Spleen (tissue), 7 donors: ENCODE data around the gene GPATCH1.

Source experiments
- CTCF ChIP-seq, 11 experiments: fragments of 200-600 bp in 7 of 11; fragments of 450-650 bp in 4 of 11; sonication (generic) in 4 of 11; IDR thresholded peaks in 8 of 11; conservative IDR thresholded peaks in 3 of 11; 1 replicate in 7 of 11; 2 replicates in 4 of 11; pipeline versions ENCODE4 v1.4.0 to v1.8.0; 2016 to 2021; ENCODE audit warnings: antibody characterized with exemption in 11 of 11, inconsistent platforms in 4 of 11, mild to moderate bottlenecking in 1 of 11
- POLR2AphosphoS5 ChIP-seq, 3 donors: sonication (generic); formaldehyde crosslinking; IDR thresholded peaks; one replicate each; pipeline ENCODE4 v1.5.1; 2017; ENCODE audit warnings: antibody characterized with exemption in 3 of 3
- donor health status: DM: no; HTN: no; CAD: no; lungs with moderate emphysema.
- donor health status: DM: no; HTN: no; CAD: no.
- donor health status: DM: no; HTN: no; CAD: no.

- TF ChIP-seq CTCF (IDR thresholded peaks at IDR 0.05 in 8 of 11, conservative IDR thresholded peaks at IDR 0.05 in 3 of 11) (no peak), POLR2AphosphoS5 (IDR thresholded peaks at IDR 0.05) (no peak)
Observed at GRCh38 chr19:33174186-33174585, 93.2 kb downstream of the GPATCH1 start.
